Measurements from ENCODE around the gene CDK11B.

Gene CDK11B

GRCh38 chr1:1610796-1611195 is 48.0 kb downstream of the CDK11B start:
- DNase-seq, result no peak
- Histone ChIP-seq H3K27me3 (no peaks in the 10 kb centered on the region), H3K4me3 (ENCODE audit: low read depth, low read length) (no peak overlapping the region), H3K4me1 (peaks cover 5% of the 10 kb centered on the region; the same call in 1 of the 2 replicates), H3K36me3 (no peaks in the 10 kb centered on the region), H3K9me3 (no peaks in the 10 kb centered on the region)
- no peak for TF ChIP-seq CTCF (IDR thresholded peaks at IDR 0.05; ENCODE audit: low read depth, low read length)

GRCh38 chr1:1609822-1610485 is 48.9 kb downstream of the CDK11B start:
- H3K4me3 ChIP-seq (ENCODE audit: low read depth, low read length), result no peak overlapping the region
- DNase-seq, result peak; percentile 35
- no peaks in the 10 kb centered on the region for H3K9me3 ChIP-seq
- no peak for TF ChIP-seq CTCF (IDR thresholded peaks at IDR 0.05; ENCODE audit: low read depth, low read length)
- no peaks in the 10 kb centered on the region for H3K36me3 ChIP-seq
- H3K4me1 ChIP-seq, result peaks cover 5% of the 10 kb centered on the region; the same call in 1 of the 2 replicates
- no peaks in the 10 kb centered on the region for H3K27me3 ChIP-seq

- peak; percentile 13 for DNase-seq
- H3K4me3 ChIP-seq (ENCODE audit: low read depth, low read length), result no peak overlapping the region
- H3K27me3 ChIP-seq, result no peaks in the 10 kb centered on the region
- no peaks in the 10 kb centered on the region for H3K36me3 ChIP-seq
- H3K9me3 ChIP-seq, result no peaks in the 10 kb centered on the region
- TF ChIP-seq CTCF (IDR thresholded peaks at IDR 0.05; ENCODE audit: low read depth, low read length), result no peak
- H3K4me1 ChIP-seq, result peaks cover 15% of the 10 kb centered on the region
Observed at GRCh38 chr1:1606232-1606631, 52.6 kb downstream of the CDK11B start.

- H3K27me3 ChIP-seq, result no peaks in the 10 kb centered on the region
- no peak overlapping the region for H3K4me3 ChIP-seq (ENCODE audit: low read depth, low read length)
- H3K9me3 ChIP-seq, result no peaks in the 10 kb centered on the region
- DNase-seq, result no peak
- TF ChIP-seq CTCF (IDR thresholded peaks at IDR 0.05; ENCODE audit: low read depth, low read length), result no peak
- peaks cover 15% of the 10 kb centered on the region for H3K4me1 ChIP-seq
- H3K36me3 ChIP-seq, result no peaks in the 10 kb centered on the region
Observed at GRCh38 chr1:1605724-1606123, 53.1 kb downstream of the CDK11B start.

- Histone ChIP-seq H3K36me3 (no peaks in the 10 kb centered on the region), H3K27me3 (no peaks in the 10 kb centered on the region), H3K4me3 (ENCODE audit: low read depth, low read length) (no peak overlapping the region), H3K4me1 (peaks cover 13% of the 10 kb centered on the region), H3K9me3 (no peaks in the 10 kb centered on the region)
- TF ChIP-seq CTCF (IDR thresholded peaks at IDR 0.05; ENCODE audit: low read depth, low read length), result no peak
- no peak for DNase-seq
Observed at GRCh38 chr1:1605034-1605591, 53.7 kb downstream of the CDK11B start.

- TF ChIP-seq CTCF (IDR thresholded peaks at IDR 0.05; ENCODE audit: low read depth, low read length), result no peak
- Histone ChIP-seq H3K27me3 (peaks cover 2% of the 10 kb centered on the region), H3K9me3 (no peaks in the 10 kb centered on the region), H3K36me3 (no peaks in the 10 kb centered on the region), H3K4me3 (ENCODE audit: low read depth, low read length) (no peak overlapping the region), H3K4me1 (peaks cover 10% of the 10 kb centered on the region)
- no peak for DNase-seq
Observed at GRCh38 chr1:1604374-1605033, 54.3 kb downstream of the CDK11B start.
